Ovary (tissue), 9 donors: ENCODE results near the gene EXOC3L1. TPM values are rescaled to one million over a fixed set of nuclear protein-coding genes. Genes with fewer than 3 reads are reported as not detected.
A peak's percentile ranks its signal among the peaks of the same experiment; 100 is the strongest.

Source experiments
- DNase-seq, 5 donors: peaks; one replicate each; pipeline ENCODE4 v3.0.0-alpha.2; 2019 to 2020
- H3K27ac ChIP-seq, 2 donors: fragments of 200-600 bp; one replicate each; pipeline versions ENCODE4 v1.5.1 to v1.8.0; 2019 to 2022
- H3K27me3 ChIP-seq: fragments of 200-600 bp; one replicate; pipeline ENCODE4 v1.8.0; 2022
- H3K36me3 ChIP-seq: fragments of 200-600 bp; sonication (generic); one replicate; pipeline ENCODE4 v1.5.1; 2019
- H3K4me1 ChIP-seq: one replicate; pipeline ENCODE4 v1.8.1; 2013; ENCODE audit warnings: mild to moderate bottlenecking, moderate library complexity; ENCODE audit not compliant: insufficient read depth
- H3K4me3 ChIP-seq: fragments of 200-600 bp; sonication (generic); one replicate; pipeline ENCODE4 v1.5.1; 2017
- H3K9me3 ChIP-seq, 2 donors: fragments of 200-600 bp in 1 of 2; sonication (generic) in 1 of 2; one replicate each; pipeline versions ENCODE4 v1.5.1 to v1.8.1; 2013 to 2019; ENCODE audit warnings: mild to moderate bottlenecking in 1 of 2, moderate library complexity in 1 of 2
- EP300 ChIP-seq: sonication (generic); formaldehyde crosslinking; IDR thresholded peaks from one replicate; pipeline ENCODE4 v1.6.1; 2017; ENCODE audit warnings: antibody characterized with exemption
- POLR2A ChIP-seq: fragments of 450-650 bp; IDR thresholded peaks from one replicate; pipeline ENCODE4 v1.6.1; 2017; ENCODE audit warnings: antibody characterized with exemption, mild to moderate bottlenecking, moderate library complexity
- WGBS, 3 donors: extraction: QIAGEN DNeasy Blood & Tissue Kit in 1 of 3; methylation state at CpG; one replicate each; pipeline versions ENCODE4 v1.1.5 to v1.1.7; 2013 to 2017; 5-methylcytosine and 5-hydroxymethylcytosine counted together
- intact Hi-C, 4 donors: fragments of 100-400 bp; cut with DNase I; formaldehyde crosslinking; loops; one replicate each; pipeline versions ENCODE4 v1.11.0 to v1.15.1; 2022 to 2023
- polyA plus RNA-seq, 2 donors: library from polyadenylated mRNA; stranded (reverse); fragments of 200-250 nt in 1 of 2; fragments of 350-450 nt in 1 of 2; fragmentation: Illumina TruSeq in 1 of 2; extraction: RNeasy Lipid Tissue Mini Kit (QIAGEN cat#74804) in 1 of 2; gene quantifications; one replicate each; pipeline ENCODE4 v1.2.3, GENCODE V29; 2013 to 2014
- total RNA-seq, 7 donors: library from RNA; depleted of rRNA in 2 of 7; stranded (reverse); fragments of >200 nt in 2 of 7; fragmentation: NEBNext Ultra II Directional in 3 of 7; extraction: Animal tissue kit (Norgen Biotek cat#: 25700) in 3 of 7; gene quantifications; one replicate each; pipeline versions ENCODE4 v1.1.0 to v1.2.4, GENCODE V29; 2016 to 2023
- TF ChIP-seq, protein P1 (sequence below), 3 donors: fragments of 450-650 bp in 2 of 3; fragments of 200-600 bp in 1 of 3; IDR thresholded peaks; one replicate each; pipeline versions ENCODE4 v1.5.1 to v1.8.0; 2016 to 2022; ENCODE audit warnings: antibody characterized with exemption in 3 of 3, mild to moderate bottlenecking in 1 of 3
- donor health status: DM: no; HTN: no; CAD: no; lungs with moderate emphysema.
- donor health status: DM: no; HTN: no; CAD: no.
- donor health status: Bipolar disorder and iron deficiency.
- donor health status: DM: yes; HTN: yes; CAD: no.
- donor health status: DM: no; HTN: no; CAD: no.
- donor health status: DM: yes; HTN: yes; CAD: no.

EXOC3L1 gene
- total and polyA plus RNA-seq, 9 donors = 0.32 to 33.0 (median 12.2) TPM

DNA sequence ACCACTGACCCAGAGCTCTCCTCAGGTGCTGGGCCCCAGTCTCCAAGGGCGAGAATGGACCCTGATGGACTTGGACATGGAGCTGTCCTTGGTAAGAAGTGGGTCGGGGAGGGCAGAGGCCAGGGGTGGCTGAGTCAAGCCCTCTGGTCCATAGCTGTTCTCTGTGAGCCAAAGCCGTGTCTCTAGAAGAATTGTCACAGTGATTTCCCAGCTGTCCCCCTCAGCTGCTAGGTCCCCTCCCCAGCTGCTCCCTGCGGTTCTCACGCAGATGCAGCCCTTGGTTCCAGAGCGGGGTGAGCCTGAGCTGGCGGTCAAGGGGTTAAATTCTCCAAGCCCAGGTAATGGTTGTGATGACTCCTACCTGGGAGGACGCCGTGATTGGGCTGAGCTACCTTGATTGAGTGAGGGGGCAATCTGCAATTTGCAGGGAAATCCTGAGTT, 20.9 kb downstream of the EXOC3L1 start:
- Histone ChIP-seq H3K27ac (peak overlapping the region; percentile 13 to 87), H3K4me3 (no peak overlapping the region), H3K36me3 (no peaks in the 10 kb centered on the region), H3K27me3 (no peaks in the 10 kb centered on the region), H3K4me1 (peaks cover 13% of the 10 kb centered on the region), H3K9me3 (no peaks in the 10 kb centered on the region)
- WGBS, 3 donors = 63 to 67% (median 66%) methylated on average over 8 to 9 of the region's 9 CpGs
- TF ChIP-seq EP300 (no peak), POLR2A (no peak)
- TF ChIP-seq, protein P1, sequence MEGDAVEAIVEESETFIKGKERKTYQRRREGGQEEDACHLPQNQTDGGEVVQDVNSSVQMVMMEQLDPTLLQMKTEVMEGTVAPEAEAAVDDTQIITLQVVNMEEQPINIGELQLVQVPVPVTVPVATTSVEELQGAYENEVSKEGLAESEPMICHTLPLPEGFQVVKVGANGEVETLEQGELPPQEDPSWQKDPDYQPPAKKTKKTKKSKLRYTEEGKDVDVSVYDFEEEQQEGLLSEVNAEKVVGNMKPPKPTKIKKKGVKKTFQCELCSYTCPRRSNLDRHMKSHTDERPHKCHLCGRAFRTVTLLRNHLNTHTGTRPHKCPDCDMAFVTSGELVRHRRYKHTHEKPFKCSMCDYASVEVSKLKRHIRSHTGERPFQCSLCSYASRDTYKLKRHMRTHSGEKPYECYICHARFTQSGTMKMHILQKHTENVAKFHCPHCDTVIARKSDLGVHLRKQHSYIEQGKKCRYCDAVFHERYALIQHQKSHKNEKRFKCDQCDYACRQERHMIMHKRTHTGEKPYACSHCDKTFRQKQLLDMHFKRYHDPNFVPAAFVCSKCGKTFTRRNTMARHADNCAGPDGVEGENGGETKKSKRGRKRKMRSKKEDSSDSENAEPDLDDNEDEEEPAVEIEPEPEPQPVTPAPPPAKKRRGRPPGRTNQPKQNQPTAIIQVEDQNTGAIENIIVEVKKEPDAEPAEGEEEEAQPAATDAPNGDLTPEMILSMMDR (IDR thresholded peaks at IDR 0.05) = no peak
- intact Hi-C loops = no loop called here
- peak in 3 of 5 donors; percentile 37 to 45 (median 44) for DNase-seq

DNA sequence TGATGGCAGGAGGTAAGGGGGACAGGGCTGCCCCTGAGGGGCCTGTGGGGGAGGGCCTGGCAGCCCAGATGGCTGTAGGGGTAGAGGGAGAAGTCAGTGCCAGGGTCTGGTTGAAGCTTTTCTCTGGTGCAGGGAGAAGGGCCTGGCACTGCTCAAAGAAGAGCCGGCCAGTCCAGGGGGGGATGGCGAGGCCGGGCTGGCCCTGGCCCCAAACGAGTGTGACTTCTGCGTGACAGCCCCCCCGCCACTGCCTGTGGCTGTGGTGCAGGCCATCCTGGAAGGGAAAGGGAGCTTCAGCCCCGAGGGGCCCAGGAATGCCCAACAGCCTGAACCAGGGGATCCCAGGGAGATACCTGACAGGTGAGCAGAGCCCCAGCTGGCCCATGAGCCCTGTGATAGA, 22.3 kb downstream of the EXOC3L1 start:
- Histone ChIP-seq H3K4me3 (no peak overlapping the region), H3K9me3 (no peaks in the 10 kb centered on the region), H3K27me3 (no peaks in the 10 kb centered on the region), H3K4me1 (peaks cover 20% of the 10 kb centered on the region), H3K27ac (no peak overlapping the region), H3K36me3 (no peaks in the 10 kb centered on the region)
- no peak for DNase-seq
- TF ChIP-seq EP300 (no peak), POLR2A (no peak)
- TF ChIP-seq, protein P1 (IDR thresholded peaks at IDR 0.05) = no peak
- intact Hi-C loops = no loop called here
- WGBS, 3 donors = 90 to 93% (median 92%) methylated on average over 7 of the region's 7 CpGs

DNA sequence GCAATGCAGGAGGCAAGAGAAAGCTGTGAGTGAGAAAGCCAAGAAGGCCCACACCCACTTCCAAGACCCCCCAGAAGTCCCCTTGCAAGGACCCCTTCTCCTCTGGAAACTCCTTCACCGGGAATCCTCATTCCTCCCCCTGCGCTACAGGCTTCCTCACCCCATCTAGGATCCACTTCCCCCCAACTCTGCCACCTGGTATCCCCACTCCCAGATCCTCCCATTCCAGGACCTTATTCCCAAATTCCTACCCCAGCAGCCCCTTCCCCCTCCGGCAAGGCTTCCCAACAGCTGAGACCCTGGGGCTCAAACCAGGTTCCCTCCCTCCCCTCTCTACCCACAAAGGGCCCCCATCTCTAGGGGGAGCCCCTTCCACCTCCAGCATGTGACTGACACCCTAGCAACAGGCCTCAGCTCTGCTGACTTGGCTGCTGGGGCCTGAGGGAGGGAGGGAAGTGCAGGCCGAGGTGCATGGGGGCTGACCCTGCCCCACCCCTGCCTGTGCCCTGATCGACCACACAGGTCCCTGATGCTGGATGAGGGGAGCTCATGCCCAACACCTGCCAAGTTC, 23.3 kb downstream of the EXOC3L1 start:
- Histone ChIP-seq H3K4me3 (no peak overlapping the region), H3K27ac (no peak overlapping the region), H3K4me1 (peaks cover 20% of the 10 kb centered on the region), H3K27me3 (no peaks in the 10 kb centered on the region), H3K9me3 (no peaks in the 10 kb centered on the region), H3K36me3 (no peaks in the 10 kb centered on the region)
- no peak for TF ChIP-seq POLR2A
- TF ChIP-seq EP300 = no peak
- TF ChIP-seq, protein P1 (IDR thresholded peaks at IDR 0.05) = no peak
- 81 to 89% (median 88%) methylated on average over 5 of the region's 5 CpGs for WGBS, 3 donors
- DNase-seq = no peak
- intact Hi-C loops = no loop called here

DNA sequence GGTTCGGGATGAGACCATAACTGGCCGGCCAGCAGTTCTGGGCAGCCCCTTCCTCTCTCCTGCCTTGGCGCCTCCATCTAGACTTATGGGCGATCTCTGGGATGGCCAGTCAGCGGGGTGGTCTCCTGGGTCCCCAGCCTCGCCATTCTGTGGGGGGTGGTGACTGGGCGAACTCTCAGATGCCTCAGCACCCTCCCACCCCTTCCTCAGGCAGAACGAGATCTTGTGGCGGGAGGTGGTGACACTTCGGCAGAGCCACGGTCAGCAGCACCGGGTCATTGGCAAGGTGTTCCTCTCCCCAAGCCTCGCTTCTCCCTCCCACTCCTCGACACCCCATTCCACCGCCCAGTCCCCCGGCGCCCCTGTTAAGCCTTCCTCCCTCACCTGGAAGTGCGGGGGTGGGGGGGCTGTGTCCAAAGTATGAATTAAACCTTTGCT, 23.8 kb downstream of the EXOC3L1 start:
- intact Hi-C loops = no loop called here
- Histone ChIP-seq H3K27me3 (no peaks in the 10 kb centered on the region), H3K4me3 (no peak overlapping the region), H3K36me3 (no peaks in the 10 kb centered on the region), H3K4me1 (peaks cover 21% of the 10 kb centered on the region), H3K9me3 (no peaks in the 10 kb centered on the region), H3K27ac (no peak overlapping the region)
- TF ChIP-seq, protein P1 (IDR thresholded peaks at IDR 0.05) = no peak
- TF ChIP-seq EP300 (no peak), POLR2A (no peak)
- WGBS, 3 donors = 51 to 68% (median 55%) methylated on average over 17 to 18 of the region's 18 CpGs
- peak in 2 of 5 donors; percentile 43 to 45 for DNase-seq
